ENCODE data around the gene PRX. TPM values are rescaled to one million over a fixed set of nuclear protein-coding genes. Genes with fewer than 3 reads are reported as not detected.
"Not testable (repeated sequence)": the region's sequence is repeated elsewhere in the genome, so short reads cannot be mapped to it uniquely, and the experiment has no call there.

Gene PRX
- total RNA-seq, 1 donor from 2014 or later = 11.7 TPM

- no peak overlapping the region for H3K4me3 Mint-ChIP-seq
- no peaks in the 10 kb centered on the region for H3K27me3 Mint-ChIP-seq
- H3K4me1 Mint-ChIP-seq (ENCODE audit: unreplicated experiment) = no peaks in the 10 kb centered on the region
- H3K36me3 Mint-ChIP-seq = peaks cover 5% of the 10 kb centered on the region
- H3K27ac Mint-ChIP-seq = no peak overlapping the region
- no peak for DNase-seq (ENCODE audit: extremely low spot score, unreplicated experiment)
- no peaks in the 10 kb centered on the region for H3K9me3 Mint-ChIP-seq
- no peak for TF ChIP-seq CTCF (conservative IDR thresholded peaks at IDR 0.05)
Observed at GRCh38 chr19:40377876-40378385, 35.2 kb downstream of the PRX start.

GRCh38 chr19:40376286-40376862 lies 36.8 kb downstream of the PRX start:
- Mint-ChIP-seq H3K27me3 (no peaks in the 10 kb centered on the region), H3K27ac (no peak overlapping the region), H3K4me3 (no peak overlapping the region), H3K9me3 (no peaks in the 10 kb centered on the region), H3K4me1 (ENCODE audit: unreplicated experiment) (no peaks in the 10 kb centered on the region), H3K36me3 (peaks cover 5% of the 10 kb centered on the region)
- TF ChIP-seq CTCF (conservative IDR thresholded peaks at IDR 0.05) = no peak
- no peak for DNase-seq (ENCODE audit: extremely low spot score, unreplicated experiment)

- H3K4me1 Mint-ChIP-seq (ENCODE audit: unreplicated experiment) = no peaks in the 10 kb centered on the region
- no peak for TF ChIP-seq CTCF (conservative IDR thresholded peaks at IDR 0.05)
- H3K9me3 Mint-ChIP-seq = no peaks in the 10 kb centered on the region
- no peak overlapping the region for H3K4me3 Mint-ChIP-seq
- H3K27ac Mint-ChIP-seq = no peak overlapping the region
- H3K36me3 Mint-ChIP-seq = peaks cover 9% of the 10 kb centered on the region
- no peaks in the 10 kb centered on the region for H3K27me3 Mint-ChIP-seq
- no peak for DNase-seq (ENCODE audit: extremely low spot score, unreplicated experiment)
Observed at GRCh38 chr19:40374084-40374483, 39.1 kb downstream of the PRX start.

- Mint-ChIP-seq H3K36me3 (peaks cover 12% of the 10 kb centered on the region), H3K27me3 (no peaks in the 10 kb centered on the region), H3K9me3 (no peaks in the 10 kb centered on the region), H3K27ac (no peak overlapping the region), H3K4me1 (ENCODE audit: unreplicated experiment) (peaks cover 5% of the 10 kb centered on the region), H3K4me3 (no peak overlapping the region)
- no peak for TF ChIP-seq CTCF (conservative IDR thresholded peaks at IDR 0.05)
- DNase-seq (ENCODE audit: extremely low spot score, unreplicated experiment) = no peak
Observed at GRCh38 chr19:40371802-40372122, 41.4 kb downstream of the PRX start.

GRCh38 chr19:40370997-40371801 lies 42.0 kb downstream of the PRX start:
- H3K4me3 Mint-ChIP-seq = no peak overlapping the region
- DNase-seq (ENCODE audit: extremely low spot score, unreplicated experiment) = no peak
- no peak overlapping the region for H3K27ac Mint-ChIP-seq
- no peaks in the 10 kb centered on the region for H3K9me3 Mint-ChIP-seq
- no peak for TF ChIP-seq CTCF (conservative IDR thresholded peaks at IDR 0.05)
- H3K4me1 Mint-ChIP-seq (ENCODE audit: unreplicated experiment) = peaks cover 7% of the 10 kb centered on the region
- no peaks in the 10 kb centered on the region for H3K27me3 Mint-ChIP-seq
- peaks cover 13% of the 10 kb centered on the region for H3K36me3 Mint-ChIP-seq

- H3K27ac Mint-ChIP-seq; H3K27me3 Mint-ChIP-seq; H3K4me1 Mint-ChIP-seq (ENCODE audit: unreplicated experiment); H3K4me3 Mint-ChIP-seq; DNase-seq (ENCODE audit: extremely low spot score, unreplicated experiment); H3K9me3 Mint-ChIP-seq: not testable (repeated sequence)
- H3K36me3 Mint-ChIP-seq = peaks cover 13% of the 10 kb centered on the region
Observed at GRCh38 chr19:40370253-40370652, 42.9 kb downstream of the PRX start.

Data from type B pancreatic cell (in vitro differentiated cells).